IPS-NIHi7 (cell line): ENCODE data around the gene KRTAP10-7.
"Not testable (repeated sequence)": the region's sequence is repeated elsewhere in the genome, so short reads cannot be mapped to it uniquely, and the experiment has no call there.

Source experiments
- DNase-seq: peaks from one replicate; pipeline ENCODE4 v3.0.0; 2012; ENCODE audit warnings: mixed read lengths; ENCODE audit errors: extremely low spot score

The KRTAP10-7 gene

GRCh38 chr21:44611551-44611950 lies 11.2 kb downstream of the KRTAP10-7 start:
- no peak for DNase-seq

- DNase-seq, result no peak
Observed at GRCh38 chr21:44612029-44612486, 11.7 kb downstream of the KRTAP10-7 start, which contains the start of gene KRTAP10-8. TSS of gene KRTAP10-8 (plus strand) at chr21:44612079. CDS start at chr21:44612101, 22 bp downstream.

GRCh38 chr21:44612669-44613229 lies 12.4 kb downstream of the KRTAP10-7 start:
- no peak for DNase-seq

GRCh38 chr21:44613386-44614155 lies 13.2 kb downstream of the KRTAP10-7 start:
- no peak for DNase-seq

- no peak for DNase-seq
Observed at GRCh38 chr21:44614161-44614631, 13.8 kb downstream of the KRTAP10-7 start.

- no peak for DNase-seq
Observed at GRCh38 chr21:44614961-44615391, 14.6 kb downstream of the KRTAP10-7 start.

GRCh38 chr21:44615466-44615865 lies 15.1 kb downstream of the KRTAP10-7 start:
- no peak for DNase-seq

GRCh38 chr21:44615911-44616590 lies 15.7 kb downstream of the KRTAP10-7 start:
- DNase-seq, result no peak

- DNase-seq, result no peak
Observed at GRCh38 chr21:44616591-44616926, 16.2 kb downstream of the KRTAP10-7 start.

GRCh38 chr21:44617071-44617501 lies 16.7 kb downstream of the KRTAP10-7 start:
- peak; percentile 45 for DNase-seq

- peak; percentile 70 for DNase-seq
Observed at GRCh38 chr21:44618504-44618903, 18.1 kb downstream of the KRTAP10-7 start.

- no peak for DNase-seq
Observed at GRCh38 chr21:44618909-44619308, 18.5 kb downstream of the KRTAP10-7 start.

GRCh38 chr21:44619886-44620285 lies 19.5 kb downstream of the KRTAP10-7 start:
- DNase-seq, result no peak

GRCh38 chr21:44623575-44623974 lies 23.2 kb downstream of the KRTAP10-7 start:
- DNase-seq, result no peak

- no peak for DNase-seq
Observed at GRCh38 chr21:44625756-44626155, 25.4 kb downstream of the KRTAP10-7 start.

- DNase-seq, result no peak
Observed at GRCh38 chr21:44626262-44626661, 25.9 kb downstream of the KRTAP10-7 start.

- DNase-seq, result no peak
Observed at GRCh38 chr21:44626673-44627143, 26.3 kb downstream of the KRTAP10-7 start, which contains the start of gene KRTAP10-9. TSS of gene KRTAP10-9 (plus strand) at chr21:44627093. CDS start at chr21:44627172, 79 bp downstream.

GRCh38 chr21:44627181-44627822 lies 26.9 kb downstream of the KRTAP10-7 start:
- not testable (repeated sequence) for DNase-seq

- DNase-seq, result not testable (repeated sequence)
Observed at GRCh38 chr21:44627831-44628233, 27.4 kb downstream of the KRTAP10-7 start.

- DNase-seq, result no peak
Observed at GRCh38 chr21:44628707-44629391, 28.5 kb downstream of the KRTAP10-7 start.

- DNase-seq, result no peak
Observed at GRCh38 chr21:44630440-44630839, 30.0 kb downstream of the KRTAP10-7 start.
